HG03354 (cell line): ENCODE data around the gene TARDBP.
"Not testable (repeated sequence)": the region's sequence is repeated elsewhere in the genome, so short reads cannot be mapped to it uniquely, and the experiment has no call there.

ENCODE experiments used
- ATAC-seq: cut with Tn5 transposase; IDR thresholded peaks from one replicate; pipeline ENCODE4 v1.9.1; 2021; ENCODE audit warnings: mild to moderate bottlenecking; ENCODE audit not compliant: unreplicated experiment, poor library complexity, severe bottlenecking

Gene TARDBP

DNA sequence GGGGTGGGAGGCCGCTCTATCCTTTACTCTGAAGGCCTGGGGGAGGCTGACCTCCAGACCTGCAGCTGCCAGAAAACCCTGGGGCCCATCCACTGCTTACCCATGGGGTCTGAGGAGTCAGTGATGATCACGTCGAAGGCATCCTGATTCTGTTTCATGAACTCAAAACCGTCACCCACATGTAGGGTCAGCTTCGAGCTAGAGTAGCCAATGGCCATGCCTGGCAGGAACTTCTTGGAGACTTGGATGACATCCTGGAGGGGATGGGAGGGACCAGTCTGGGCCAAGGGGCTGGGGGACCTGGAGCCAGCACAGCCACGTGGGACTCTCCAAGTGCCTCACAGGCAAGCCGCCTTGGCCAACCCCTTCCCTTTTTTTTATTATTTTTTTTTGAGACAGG is 44.0 kb downstream of the TARDBP start:
- ATAC-seq, result no peak

DNA sequence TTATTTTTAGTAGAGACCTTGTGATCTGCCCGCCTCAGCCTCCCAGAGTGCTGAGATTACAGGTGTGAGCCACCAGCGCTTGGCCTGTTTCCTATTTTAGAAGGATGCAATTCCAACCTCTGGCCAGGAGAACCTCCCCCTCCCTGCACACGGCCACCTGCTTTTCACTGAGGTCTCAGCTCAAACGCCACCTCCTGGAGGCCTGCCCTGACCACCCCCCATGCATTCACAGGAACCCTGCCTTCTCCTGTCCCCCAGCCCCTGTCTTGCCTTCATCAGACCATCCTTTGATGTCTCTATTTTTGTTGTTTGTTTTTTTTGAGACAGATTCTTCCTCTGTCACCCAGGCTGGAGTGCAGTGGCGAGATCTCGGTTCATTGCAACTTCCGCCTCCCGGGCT is 45.0 kb downstream of the TARDBP start:
- no peak for ATAC-seq

DNA sequence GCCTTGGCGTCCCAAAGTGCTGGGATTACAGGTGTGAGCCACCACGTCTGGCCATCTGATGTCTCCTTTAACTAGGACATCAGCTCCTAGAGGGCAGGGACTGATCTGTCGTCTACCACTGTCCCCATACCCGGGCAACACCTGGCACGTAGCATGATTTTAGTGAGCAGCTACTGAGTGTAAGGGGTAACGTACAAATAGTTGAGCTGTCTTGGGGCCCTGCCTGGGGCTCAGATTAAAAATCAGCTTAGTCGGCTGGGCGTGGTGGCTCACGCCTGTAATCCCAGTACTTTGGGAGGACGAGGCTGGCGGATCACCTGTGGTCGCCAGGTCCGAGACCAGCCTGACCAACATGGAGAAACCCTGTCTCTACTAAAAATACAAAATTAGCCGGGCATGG is 45.6 kb downstream of the TARDBP start:
- no peak for ATAC-seq

DNA sequence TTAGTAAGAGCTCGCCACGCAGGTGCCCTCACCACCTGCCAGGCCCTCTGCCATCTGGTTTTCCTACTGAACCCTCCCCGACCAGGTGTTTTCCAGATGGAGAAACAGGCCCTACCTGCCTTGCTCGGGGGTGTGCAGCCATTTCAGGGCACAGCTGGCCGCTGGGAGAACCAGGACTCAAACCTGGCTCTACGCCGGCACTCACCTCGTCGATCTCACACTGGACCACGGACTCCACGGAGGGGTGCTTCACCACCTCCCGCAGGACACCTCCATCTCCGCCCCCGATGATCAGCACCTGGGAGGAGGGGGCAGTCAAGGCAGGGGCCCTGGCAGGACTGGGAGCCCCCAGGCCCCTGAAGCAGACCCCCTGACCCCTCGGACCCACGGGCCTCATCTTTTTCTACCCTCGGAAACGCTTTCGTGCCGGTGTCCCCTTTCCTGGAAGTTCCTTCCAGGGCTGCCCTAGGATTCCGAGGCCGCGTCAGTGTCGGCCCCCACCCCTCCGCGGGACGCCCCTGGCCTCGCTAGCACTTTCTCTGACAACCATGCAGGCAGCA is 46.2 kb downstream of the TARDBP start:
- no peak for ATAC-seq

DNA sequence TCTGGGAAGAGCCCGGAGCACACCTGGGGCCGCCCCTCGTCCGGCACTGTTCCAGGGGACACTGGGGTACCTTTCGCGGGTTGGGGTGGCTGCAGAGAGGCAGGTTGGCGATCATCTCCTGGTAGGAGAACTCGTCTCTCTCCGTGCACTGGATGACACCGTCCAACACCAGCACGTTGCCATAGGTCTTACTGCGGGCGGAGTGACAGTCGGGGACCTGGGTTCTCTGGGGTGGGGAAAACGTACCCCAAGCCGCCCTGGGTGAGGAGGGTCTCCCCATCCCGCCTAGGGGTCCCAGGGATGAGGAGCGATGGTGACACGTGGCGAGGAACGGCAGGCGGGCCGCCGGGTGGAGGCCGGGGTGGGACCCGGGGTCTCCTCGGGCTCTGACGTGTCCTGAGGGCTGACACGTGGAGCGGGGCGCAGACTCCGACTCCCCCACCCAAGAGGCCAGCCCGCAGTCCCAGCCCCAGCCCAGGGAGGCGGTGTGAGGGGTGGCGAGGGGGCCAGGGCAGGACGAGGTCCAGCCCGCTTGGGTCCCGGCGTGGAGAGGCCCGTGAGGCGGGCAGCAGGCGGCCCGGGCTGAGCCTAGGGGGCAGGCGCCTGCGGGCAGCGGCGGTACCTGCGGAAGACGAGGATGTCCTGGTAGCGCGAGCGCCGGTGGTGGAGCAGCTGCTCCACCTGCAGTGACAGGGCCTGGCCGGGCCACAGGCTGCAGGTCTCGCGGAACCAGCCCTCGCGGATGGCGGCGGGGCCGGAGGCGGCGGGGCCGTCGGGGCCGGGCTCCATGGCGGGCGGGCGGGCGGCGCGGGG is 46.9 kb downstream of the TARDBP start:
- ATAC-seq, result peak; percentile 33

DNA sequence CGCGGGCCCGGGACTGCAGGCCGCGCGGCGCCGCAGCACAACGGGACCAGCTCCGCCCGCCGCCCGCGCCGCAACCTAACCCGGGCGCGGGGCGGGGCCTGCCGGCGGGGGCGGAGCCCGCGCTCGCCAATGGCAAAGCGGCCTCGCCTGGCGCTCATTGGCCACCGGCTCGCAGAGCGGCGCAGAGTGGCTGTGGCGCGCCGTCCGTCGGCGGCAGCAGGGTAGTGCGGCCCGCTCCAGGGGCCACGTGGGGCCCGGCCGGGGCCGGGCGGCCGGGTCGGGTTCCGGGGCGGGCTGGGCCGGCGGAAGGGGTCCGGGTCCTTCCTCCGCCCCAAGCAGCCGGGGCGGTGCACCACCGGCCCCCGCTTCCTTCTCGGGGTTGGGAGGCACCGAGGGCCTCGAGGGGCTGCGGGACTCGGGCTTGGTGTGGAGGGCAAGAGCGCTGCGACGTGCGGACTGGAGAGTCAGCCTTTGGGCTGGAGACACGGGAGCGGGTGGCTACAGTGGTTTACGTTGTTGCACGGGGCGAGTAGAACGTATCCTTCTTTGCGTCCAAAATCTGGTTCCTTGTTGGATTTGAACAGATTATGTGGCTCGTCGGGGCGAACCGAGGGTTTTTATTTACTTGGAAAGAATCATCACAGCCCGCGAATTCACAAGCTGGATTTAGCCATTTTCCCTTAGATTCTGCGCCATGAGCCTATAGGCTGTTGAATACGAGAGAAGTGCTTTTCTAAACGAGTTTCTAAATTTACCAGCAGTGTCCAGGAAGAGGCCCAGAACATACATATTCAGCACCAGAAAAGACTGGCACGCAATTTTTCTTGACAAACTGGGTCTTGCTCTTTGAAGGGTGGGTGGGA is 47.7 kb downstream of the TARDBP start, which contains the start of gene SRM:
SRM (minus strand) TSS at position 51 of the 863 bp plus-strand sequence. CDS start 75 bp downstream, outside the sequence.
- peak; percentile 91 for ATAC-seq

DNA sequence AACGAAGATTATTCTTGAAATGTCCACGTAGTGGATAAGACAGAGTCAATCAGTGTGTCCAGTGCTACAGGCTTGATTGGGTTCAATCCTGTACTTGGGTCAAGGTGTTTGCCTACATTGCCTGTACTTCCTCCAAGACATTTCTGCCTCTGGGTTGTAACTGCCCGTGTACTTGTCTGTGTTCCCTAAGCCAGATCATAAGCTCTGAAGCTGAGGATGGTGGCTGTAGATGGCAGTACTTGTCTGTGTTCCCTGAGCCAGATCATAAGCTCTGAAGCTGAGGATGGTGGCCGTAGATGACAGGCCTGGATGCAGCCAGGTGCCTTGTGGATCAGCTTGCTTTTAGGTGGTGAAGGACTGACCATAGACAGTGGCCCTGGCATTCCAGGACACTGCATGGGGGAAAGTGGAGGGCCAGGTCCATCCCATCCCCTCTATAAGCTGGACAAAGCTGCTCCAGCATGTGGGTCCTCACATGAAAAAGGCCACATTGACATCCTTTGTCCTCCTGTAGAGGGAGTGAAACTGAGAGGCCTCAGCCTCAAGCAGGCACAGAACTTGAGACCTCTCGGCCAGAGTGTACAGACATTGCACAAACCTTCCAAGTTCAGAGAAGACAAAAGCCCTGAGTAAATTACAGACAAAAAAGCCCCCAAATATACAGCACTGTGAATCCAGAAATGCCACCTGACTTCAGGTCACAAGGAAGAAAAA is 49.4 kb downstream of the TARDBP start:
- ATAC-seq, result no peak

DNA sequence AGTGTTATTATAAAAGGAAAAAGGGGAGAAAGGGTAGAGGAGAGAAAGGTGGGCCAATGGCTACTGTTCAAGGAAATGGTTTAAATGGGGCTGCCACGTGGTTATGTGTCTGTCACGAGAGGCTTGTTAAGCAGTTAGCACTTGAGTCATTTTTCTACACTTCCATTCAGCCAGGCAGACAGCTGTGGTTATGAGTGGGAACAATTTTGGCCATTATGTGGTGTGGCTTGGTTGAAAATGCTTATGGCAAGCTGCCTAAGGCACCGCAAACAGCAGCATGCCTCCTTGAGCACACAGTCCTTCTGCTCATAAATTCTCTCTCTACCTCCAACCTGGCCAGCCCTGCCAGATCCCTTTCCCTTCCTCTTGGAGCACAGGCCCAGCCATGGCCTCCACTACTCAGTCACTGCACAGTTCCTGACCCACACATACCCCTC is 50.5 kb downstream of the TARDBP start:
- ATAC-seq, result no peak

DNA sequence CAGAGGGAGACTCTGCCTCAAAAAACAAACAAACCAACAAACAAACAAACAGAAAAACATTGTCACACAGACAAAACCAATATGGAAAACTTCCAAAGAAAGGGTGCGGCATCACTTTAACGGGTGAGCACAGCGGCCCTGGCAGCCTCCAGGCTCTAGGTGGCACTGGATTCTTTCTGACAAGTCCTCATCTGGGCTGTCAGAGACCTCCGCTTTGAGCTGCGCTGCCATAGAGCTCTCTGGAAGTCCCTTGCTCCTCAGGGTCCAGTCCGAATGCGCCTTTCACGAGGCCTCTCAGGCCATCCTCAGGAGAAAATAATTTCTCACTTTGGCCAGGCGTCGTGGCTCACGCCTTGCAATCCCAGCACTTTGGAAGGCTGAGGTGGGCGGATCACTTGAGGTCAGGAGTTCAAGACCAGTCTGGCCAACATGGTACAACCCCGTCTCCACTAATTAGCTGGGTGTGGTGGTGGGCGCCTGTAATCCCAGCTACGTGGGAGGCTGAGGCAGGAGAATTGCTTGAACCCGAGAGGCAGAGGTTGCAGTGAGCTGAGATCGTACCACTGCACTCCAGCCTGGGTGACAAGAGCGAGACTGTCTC is 51.6 kb downstream of the TARDBP start:
- ATAC-seq, result not testable (repeated sequence)

DNA sequence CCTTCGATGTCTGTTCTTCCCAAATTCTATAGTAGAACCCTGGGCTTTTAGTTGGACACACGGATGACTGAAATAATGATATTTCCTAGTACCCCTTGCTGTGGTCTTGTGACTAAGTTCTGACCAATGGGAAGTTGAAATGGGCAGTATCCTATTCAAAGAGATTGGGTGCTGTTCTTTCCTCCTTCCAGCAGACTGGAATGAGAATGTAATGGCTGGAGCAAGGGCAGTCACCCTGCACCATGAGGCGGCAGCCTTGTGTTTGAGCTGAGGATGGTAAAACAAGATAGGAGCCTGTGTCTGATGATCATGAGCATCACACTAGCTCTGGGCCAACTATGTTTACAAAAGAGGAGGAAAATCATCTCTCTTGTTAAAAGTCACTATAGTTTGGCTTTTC is 52.5 kb downstream of the TARDBP start:
- no peak for ATAC-seq

DNA sequence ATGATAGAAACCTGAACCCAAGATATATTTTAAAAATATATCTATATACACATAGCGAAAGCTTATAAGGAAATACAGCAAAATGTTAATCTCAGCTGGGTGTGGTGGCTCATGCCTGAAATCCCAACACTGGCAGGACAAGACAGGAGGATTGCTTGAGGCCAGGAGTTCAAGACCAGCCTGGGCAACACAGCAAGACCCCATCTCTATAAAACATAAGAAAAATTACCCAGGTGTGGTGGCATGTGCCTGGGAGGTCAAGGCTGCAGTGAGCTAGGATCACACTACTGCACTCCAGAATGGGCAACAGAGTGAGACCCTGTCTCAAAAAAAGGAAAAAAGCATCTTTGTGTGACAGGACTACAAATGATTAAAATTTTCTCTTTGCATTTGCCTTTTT is 53.3 kb downstream of the TARDBP start:
- no peak for ATAC-seq

DNA sequence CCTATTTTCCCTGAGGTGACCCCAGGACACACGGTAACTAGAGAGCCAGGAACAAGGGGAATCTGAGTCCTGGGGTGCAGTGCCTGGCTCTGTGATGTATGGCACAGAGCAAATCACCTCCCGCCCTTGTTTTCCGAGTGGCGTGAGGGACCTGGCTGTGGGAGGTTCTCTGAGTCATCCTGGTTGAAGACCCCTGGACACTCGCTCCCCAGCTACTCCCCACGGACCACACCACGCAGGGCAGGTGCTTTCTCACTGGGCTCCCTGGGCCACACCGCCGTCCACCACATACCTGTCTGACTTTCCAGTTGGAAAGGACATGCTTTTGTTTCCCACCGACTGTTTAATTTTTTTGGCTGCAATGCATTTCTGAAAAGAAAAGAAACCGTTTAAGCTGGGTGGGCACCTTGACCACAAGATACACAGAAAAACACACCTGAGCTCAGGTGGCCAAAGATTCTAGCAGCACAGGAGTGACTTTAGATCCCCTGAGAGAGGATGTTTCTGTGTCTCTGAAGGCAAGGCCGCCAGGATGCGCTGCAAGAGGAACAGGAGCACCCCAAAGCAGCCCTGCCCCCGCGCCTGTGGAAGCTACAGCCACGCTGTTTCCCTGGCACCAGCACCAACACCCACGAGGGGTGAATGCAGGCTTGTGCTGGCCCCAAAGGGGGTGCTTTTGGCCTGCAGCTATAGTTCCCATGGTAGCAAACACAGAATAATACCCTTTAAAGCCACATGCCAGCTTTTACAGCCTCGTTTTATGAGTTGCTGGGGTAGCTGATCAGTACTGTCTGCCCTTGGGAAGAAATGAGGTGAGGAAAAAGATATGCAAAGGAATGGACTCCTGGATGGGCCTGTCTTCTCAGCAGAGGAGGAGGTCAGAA is 55.5 kb downstream of the TARDBP start:
- no peak for ATAC-seq

DNA sequence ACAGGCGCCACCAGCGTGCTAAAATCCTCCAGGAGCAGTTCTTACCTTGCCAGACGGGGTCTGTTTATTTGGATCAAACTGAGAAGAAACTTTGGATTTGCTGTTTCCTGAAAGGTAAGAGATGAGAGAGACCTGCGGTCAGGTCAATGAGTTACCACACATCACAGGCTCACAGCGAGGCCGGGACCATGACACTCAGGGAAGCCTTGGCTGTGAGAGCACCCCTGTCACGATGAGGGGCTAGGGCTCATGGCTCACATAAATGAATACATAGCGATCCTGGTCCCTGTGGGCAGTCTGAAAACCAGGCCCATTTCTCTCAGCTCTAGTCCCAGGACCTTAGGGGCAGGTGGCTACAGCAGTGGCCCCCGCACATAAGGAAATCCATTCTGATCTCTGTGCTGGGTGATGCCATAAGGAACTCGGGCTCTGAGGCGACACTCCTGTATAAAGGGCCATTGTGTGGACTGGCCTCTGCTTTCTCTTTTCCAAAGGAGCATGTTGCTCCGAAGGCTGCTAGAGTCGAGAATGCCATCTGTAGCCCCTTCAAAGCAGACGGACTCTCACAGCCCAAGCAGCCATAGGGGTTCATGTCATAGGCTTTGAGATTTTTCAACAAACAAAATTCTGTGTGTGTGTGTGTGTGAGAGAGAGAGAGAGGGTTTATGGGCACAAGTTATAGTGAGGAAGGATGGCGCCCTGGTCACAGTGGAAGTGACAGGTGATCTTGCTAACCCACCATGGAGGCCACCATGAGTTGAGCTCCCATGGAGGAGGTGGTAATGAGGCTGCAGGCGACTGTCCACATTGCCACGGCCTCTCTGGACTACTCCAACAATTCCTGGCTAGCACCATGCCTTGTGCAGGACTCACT is 56.4 kb downstream of the TARDBP start:
- no peak for ATAC-seq

DNA sequence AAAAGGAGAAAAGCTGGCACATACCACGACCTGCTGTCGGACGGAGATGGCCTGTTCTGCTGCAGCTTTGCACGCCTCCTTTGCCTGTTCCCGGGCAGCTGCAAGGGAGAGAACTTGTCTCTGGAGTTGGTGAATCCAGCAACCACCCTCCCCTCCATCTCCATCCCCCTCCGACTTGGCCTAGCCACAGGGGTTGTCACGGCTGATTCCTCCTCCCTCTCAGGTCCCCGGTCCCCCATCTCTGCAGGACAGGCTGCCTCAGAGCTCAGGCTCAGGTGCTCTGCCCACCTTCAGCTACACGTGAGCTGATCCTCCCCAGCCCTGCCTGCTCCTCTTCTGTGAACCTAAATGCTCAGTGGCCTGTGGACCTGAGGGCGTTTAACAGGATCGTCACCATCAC is 58.4 kb downstream of the TARDBP start:
- no peak for ATAC-seq

DNA sequence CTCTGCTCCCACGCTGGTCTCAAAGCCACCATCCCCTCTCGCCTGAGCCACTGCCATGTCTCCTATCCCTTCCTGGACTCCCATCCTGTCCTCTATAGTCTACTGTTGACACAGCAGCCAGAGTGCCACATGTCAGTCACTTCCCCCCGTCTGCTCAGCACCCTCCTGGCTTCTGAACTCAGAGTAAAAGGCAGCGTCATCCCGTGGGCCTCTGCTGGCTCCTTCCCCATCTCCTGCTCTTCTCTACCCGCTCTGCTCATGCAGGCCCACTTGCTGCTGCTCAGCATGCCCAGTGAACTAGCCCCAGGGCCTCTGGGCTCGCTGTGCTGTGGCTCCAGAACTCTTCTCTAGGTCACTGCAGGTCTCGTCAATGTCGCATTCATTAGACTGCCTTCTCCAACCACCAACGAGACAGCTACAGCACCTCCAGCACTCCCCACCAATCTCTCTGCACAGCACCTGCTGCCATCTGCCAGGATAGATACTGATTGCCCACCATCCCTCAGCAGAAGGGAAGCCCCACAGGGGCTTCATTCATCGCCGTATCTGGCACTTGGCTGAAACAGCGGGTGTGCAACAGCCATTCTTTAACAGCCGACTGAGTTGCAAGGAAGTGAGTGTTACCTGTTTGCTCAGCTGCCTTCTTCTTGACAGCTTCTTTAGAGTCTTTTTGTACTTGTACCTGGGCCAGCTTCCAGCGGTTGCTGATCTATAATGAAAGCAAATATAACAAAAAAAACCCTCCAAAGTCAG is 59.2 kb downstream of the TARDBP start:
- ATAC-seq, result no peak

DNA sequence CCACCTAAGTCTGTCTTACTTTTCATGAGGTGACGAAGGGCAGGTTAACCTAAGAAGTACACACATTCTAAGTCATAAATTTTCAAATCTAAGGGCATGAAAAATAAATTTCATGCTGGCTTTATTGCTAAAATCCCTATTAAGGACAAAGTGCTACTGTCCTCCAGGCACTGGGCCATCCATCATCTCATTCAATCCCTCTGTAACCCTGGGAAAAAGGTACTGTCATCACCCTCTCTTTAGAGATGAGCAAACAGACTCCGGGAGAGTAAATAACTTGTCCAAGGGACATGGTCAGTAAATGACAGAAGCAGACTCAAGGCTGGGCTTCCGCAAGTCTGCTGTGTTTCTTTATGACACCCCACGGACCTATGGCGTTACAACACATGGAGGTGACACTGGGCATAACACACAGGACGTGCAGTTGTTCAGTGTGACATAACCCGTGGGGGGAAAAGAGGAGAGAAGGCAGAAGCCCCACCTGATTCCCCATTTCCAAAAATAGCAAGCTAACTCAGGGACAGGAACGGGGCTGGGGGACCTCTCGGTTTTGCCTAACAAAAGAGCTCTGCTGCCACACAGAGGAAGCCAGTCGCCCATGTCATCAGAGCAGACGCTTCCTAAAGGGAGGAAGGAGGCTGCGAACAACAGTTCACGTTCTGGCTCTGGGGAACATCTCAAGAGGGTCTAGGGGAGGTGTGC is 59.9 kb downstream of the TARDBP start:
- ATAC-seq, result no peak
